Upper lobe of left lung (tissue), 6 donors: ENCODE measurements around the gene DCLK1. TPM values are rescaled to one million over a fixed set of nuclear protein-coding genes. Genes with fewer than 3 reads are reported as not detected.
"Not testable (repeated sequence)": the region's sequence is repeated elsewhere in the genome, so short reads cannot be mapped to it uniquely, and the experiment has no call there.

Experiments used
- ATAC-seq, 2 donors: fragments of 200-7000 bp; cut with Tn5 transposase; one replicate each; pipeline ENCODE4 v1.9.1; 2022; ENCODE audit warnings: mild to moderate bottlenecking in 2 of 2, moderate library complexity in 2 of 2; ENCODE audit not compliant: low FRiP score in 2 of 2
- DNase-seq, 2 donors: peaks; one replicate each; pipeline ENCODE4 v3.0.0-alpha.2; 2019 to 2020
- H3K27ac ChIP-seq, 4 donors: fragments of 200-600 bp; sonication (generic); one replicate each; pipeline ENCODE4 v1.5.1; 2016 to 2019
- H3K27me3 ChIP-seq, 4 donors: fragments of 200-600 bp; sonication (generic); one replicate each; pipeline ENCODE4 v1.5.1; 2017 to 2019
- H3K36me3 ChIP-seq, 4 donors: fragments of 200-600 bp; sonication (generic); one replicate each; pipeline ENCODE4 v1.5.1; 2016 to 2019
- H3K4me1 ChIP-seq, 4 donors: fragments of 200-600 bp; sonication (generic); one replicate each; pipeline ENCODE4 v1.5.1; 2018 to 2019
- H3K4me3 ChIP-seq, 4 donors: fragments of 200-600 bp; sonication (generic); one replicate each; pipeline ENCODE4 v1.5.1; 2017 to 2019; ENCODE audit warnings: mild to moderate bottlenecking in 2 of 4, moderate library complexity in 1 of 4
- H3K9me3 ChIP-seq, 4 donors: fragments of 200-600 bp; sonication (generic); one replicate each; pipeline ENCODE4 v1.5.1; 2018 to 2019
- CTCF ChIP-seq, 6 experiments: fragments of 450-650 bp in 4 of 6; fragments of 200-600 bp in 2 of 6; sonication (generic) in 2 of 6; IDR thresholded peaks; one replicate each; pipeline ENCODE4 v1.5.1; 2016 to 2019; ENCODE audit warnings: antibody characterized with exemption in 6 of 6
- EP300 ChIP-seq, 4 donors: sonication (generic); formaldehyde crosslinking; IDR thresholded peaks; one replicate each; pipeline ENCODE4 v1.5.1; 2017; ENCODE audit warnings: antibody characterized with exemption in 4 of 4, control low read depth in 2 of 4
- POLR2A ChIP-seq, 4 donors: fragments of 450-650 bp; IDR thresholded peaks; one replicate each; pipeline ENCODE4 v1.5.1; 2016 to 2017; ENCODE audit warnings: antibody characterized with exemption in 4 of 4, mild to moderate bottlenecking in 2 of 4
- POLR2AphosphoS5 ChIP-seq, 2 donors: sonication (generic); formaldehyde crosslinking; IDR thresholded peaks; one replicate each; pipeline ENCODE4 v1.5.1; 2017; ENCODE audit warnings: antibody characterized with exemption in 2 of 2
- WGBS, 2 donors: methylation state at CpG; one replicate each; pipeline ENCODE4 v1.1.5; 2017 to 2018; 5-methylcytosine and 5-hydroxymethylcytosine counted together
- total RNA-seq, 6 donors: library from RNA; depleted of rRNA in 4 of 6; stranded (reverse); fragments of >200 nt in 4 of 6; gene quantifications; one replicate each; pipeline versions ENCODE4 v1.1.0 to v1.2.1, GENCODE V29; 2016 to 2021
- donor health status: DM: no; HTN: no; CAD: no; lungs with moderate emphysema.
- donor health status: DM: no; HTN: yes; CAD: no; lungs with severe emphysema.

The DCLK1 gene
- total RNA-seq, 6 donors from 2014 or later = 2.1 to 14.7 (median 3.9) TPM

GRCh38 chr13:35978607-35979316, 152.4 kb downstream of the DCLK1 start:
- no peak for DNase-seq
- Histone ChIP-seq H3K4me1 (peaks cover 0 to 5% (median 0%) of the 10 kb centered on the region in 4 donors), H3K36me3 (no peaks in the 10 kb centered on the region), H3K27ac (peak overlapping the region in 3 of 4 donors; percentile 24 to 54 (median 40)), H3K4me3 (no peak overlapping the region), H3K9me3 (no peaks in the 10 kb centered on the region), H3K27me3 (no peaks in the 10 kb centered on the region)
- ATAC-seq = peak in 1 of 2 donors; percentile 80
- 48 to 56% methylated on average over 10 of the region's 10 CpGs for WGBS, 2 donors
- TF ChIP-seq POLR2A (IDR thresholded peaks at IDR 0.05) (no peak), EP300 (IDR thresholded peaks at IDR 0.05) (no peak), CTCF (IDR thresholded peaks at IDR 0.05) (peak; percentile 48 to 86 (median 72)), POLR2AphosphoS5 (IDR thresholded peaks at IDR 0.05) (no peak)

DNA sequence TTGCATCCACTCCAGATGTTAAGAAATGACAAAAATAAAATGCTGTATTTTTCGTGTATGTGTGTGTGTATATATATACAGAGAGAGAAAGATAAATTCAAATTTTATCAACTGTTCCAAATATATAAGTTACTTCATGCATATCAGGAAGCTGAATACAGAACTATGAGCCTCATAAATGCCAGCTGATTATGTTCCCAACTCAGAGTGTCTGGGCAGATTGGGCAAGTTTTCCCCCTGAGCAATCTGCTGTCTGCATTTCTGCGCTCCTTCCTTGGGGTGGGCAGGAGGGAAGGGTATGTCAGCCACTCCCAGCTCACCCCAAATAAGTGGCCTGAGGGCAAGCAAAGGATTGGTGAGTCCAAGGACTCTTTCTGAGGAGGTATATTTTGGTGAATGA, 154.1 kb downstream of the DCLK1 start:
- 73 to 78% methylated on average over 2 of the region's 2 CpGs for WGBS, 2 donors
- Histone ChIP-seq H3K4me3 (no peak overlapping the region), H3K27me3 (no peaks in the 10 kb centered on the region), H3K27ac (no peak overlapping the region), H3K36me3 (no peaks in the 10 kb centered on the region), H3K9me3 (no peaks in the 10 kb centered on the region), H3K4me1 (peaks cover 0 to 5% (median 0%) of the 10 kb centered on the region in 4 donors)
- no peak for TF ChIP-seq POLR2AphosphoS5 (IDR thresholded peaks at IDR 0.05)
- no peak for TF ChIP-seq EP300 (IDR thresholded peaks at IDR 0.05)
- no peak for TF ChIP-seq POLR2A (IDR thresholded peaks at IDR 0.05)
- TF ChIP-seq CTCF (IDR thresholded peaks at IDR 0.05) = no peak
- no peak for ATAC-seq
- DNase-seq = no peak

GRCh38 chr13:35976126-35976525, 155.1 kb downstream of the DCLK1 start:
- Histone ChIP-seq H3K4me1 (peaks cover 0 to 5% (median 0%) of the 10 kb centered on the region in 4 donors), H3K27me3 (no peaks in the 10 kb centered on the region), H3K36me3 (no peaks in the 10 kb centered on the region), H3K9me3 (no peaks in the 10 kb centered on the region), H3K4me3 (no peak overlapping the region), H3K27ac (no peak overlapping the region)
- ATAC-seq = no peak
- WGBS, 2 donors = 76 to 82% methylated on average over 7 of the region's 7 CpGs
- TF ChIP-seq CTCF (IDR thresholded peaks at IDR 0.05) (no peak), POLR2A (IDR thresholded peaks at IDR 0.05) (no peak), POLR2AphosphoS5 (IDR thresholded peaks at IDR 0.05) (no peak)
- no peak for DNase-seq

- WGBS, 2 donors = 96 to 97% methylated on average over 19 to 20 of the region's 29 CpGs
- peak in 1 of 2 donors; percentile 50 for DNase-seq
- not testable (repeated sequence) for H3K9me3 ChIP-seq
These were observed 164.2 kb downstream of the DCLK1 start for GRCh38 chr13:35966951-35967350.

GRCh38 chr13:35966024-35966423, 165.2 kb downstream of the DCLK1 start:
- no peaks in the 10 kb centered on the region for H3K36me3 ChIP-seq
- H3K27me3 ChIP-seq = no peaks in the 10 kb centered on the region
- H3K4me3 ChIP-seq = no peak overlapping the region
- H3K4me1 ChIP-seq = peaks cover 7 to 12% (median 9%) of the 10 kb centered on the region in 4 donors
- DNase-seq (no peak), ATAC-seq (no peak)
- H3K9me3 ChIP-seq = no peaks in the 10 kb centered on the region
- no peak for TF ChIP-seq POLR2AphosphoS5 (IDR thresholded peaks at IDR 0.05)
- peak overlapping the region in 1 of 4 donors; percentile 22 for H3K27ac ChIP-seq
- 72 to 77% methylated on average over 1 of the region's 1 CpG for WGBS, 2 donors

More at GRCh38 chr13:35966951-35967350, 164.2 kb downstream of the DCLK1 start:
- ATAC-seq, H3K27ac ChIP-seq, H3K36me3 ChIP-seq, H3K27me3 ChIP-seq, H3K4me3 ChIP-seq: not testable (repeated sequence)
- H3K4me1 ChIP-seq = peaks cover 7 to 12% (median 9%) of the 10 kb centered on the region in 4 donors
